HEK293T (cell line): ENCODE measurements around the gene PAF1.

Experiments
- CTCF ChIA-PET: fragments of 350-600 bp; formaldehyde crosslinking; extraction: SDS; loops from one replicate; lab custom pipeline; 2021; ENCODE audit warnings: antibody characterized with exemption, inconsistent platforms; lab: Yijun Ruan, JAX
- POLR2A ChIA-PET: fragments of 350-600 bp; formaldehyde crosslinking; extraction: SDS; loops from one replicate; lab custom pipeline; 2020; ENCODE audit warnings: antibody characterized with exemption, inconsistent platforms; lab: Yijun Ruan, JAX
- DNase-seq: peaks from one replicate; pipeline ENCODE4 v3.0.0; 2012; ENCODE audit warnings: mixed read lengths; ENCODE audit errors: extremely low spot score
- ARNT ChIP-seq: fragments of 450-650 bp; IDR thresholded peaks from 2 replicates; pipeline ENCODE4 v1.6.1; 2017; ENCODE audit warnings: mild to moderate bottlenecking
- BHLHE40 ChIP-seq: fragments of 450-650 bp; IDR thresholded peaks from 2 replicates; pipeline ENCODE4 v1.6.1; 2016; ENCODE audit warnings: mild to moderate bottlenecking, moderate library complexity, borderline replicate concordance
- CTBP1 ChIP-seq: fragments of 450-650 bp; IDR thresholded peaks from 2 replicates; pipeline ENCODE4 v1.6.1; 2016; ENCODE audit warnings: borderline replicate concordance
- ELF4 ChIP-seq: fragments of 450-650 bp; IDR thresholded peaks from 2 replicates; pipeline ENCODE4 v1.6.1; 2017; ENCODE audit warnings: antibody characterized with exemption
- FOXA1 ChIP-seq: fragments of 450-650 bp; IDR thresholded peaks from 2 replicates; pipeline ENCODE4 v1.6.1; 2016; ENCODE audit warnings: mild to moderate bottlenecking
- FOXK2 ChIP-seq: fragments of 450-650 bp; IDR thresholded peaks from 2 replicates; pipeline ENCODE4 v1.6.1; 2016; ENCODE audit warnings: mild to moderate bottlenecking
- FOXM1 ChIP-seq: fragments of 450-650 bp; IDR thresholded peaks from 2 replicates; pipeline ENCODE4 v1.6.1; 2017; ENCODE audit warnings: mild to moderate bottlenecking, borderline replicate concordance
- HDGF ChIP-seq: fragments of 450-650 bp; IDR thresholded peaks from 2 replicates; pipeline ENCODE4 v1.6.1; 2017; ENCODE audit warnings: antibody characterized with exemption, borderline replicate concordance
- L3MBTL2 ChIP-seq: fragments of 450-650 bp; conservative IDR thresholded peaks from 2 replicates; pipeline ENCODE4 v1.6.1; 2016; ENCODE audit warnings: mild to moderate bottlenecking
- LEF1 ChIP-seq: fragments of 450-650 bp; IDR thresholded peaks from 2 replicates; pipeline ENCODE4 v1.6.1; 2017; ENCODE audit warnings: mild to moderate bottlenecking, borderline replicate concordance
- NFRKB ChIP-seq: fragments of 450-650 bp; IDR thresholded peaks from 2 replicates; pipeline ENCODE4 v1.6.1; 2016; ENCODE audit warnings: mild to moderate bottlenecking, moderate library complexity
- SP1 ChIP-seq: fragments of 450-650 bp; IDR thresholded peaks from 2 replicates; pipeline ENCODE4 v1.6.1; 2017
- SUZ12 ChIP-seq: fragments of 450-650 bp; IDR thresholded peaks from 2 replicates; pipeline ENCODE4 v1.6.1; 2016; ENCODE audit warnings: mild to moderate bottlenecking
- TARDBP ChIP-seq: fragments of 450-650 bp; IDR thresholded peaks from 2 replicates; pipeline ENCODE4 v1.6.1; 2016
- ZNF384 ChIP-seq: fragments of 450-650 bp; IDR thresholded peaks from 2 replicates; pipeline ENCODE4 v1.6.1; 2016
- TF ChIP-seq, protein P1 (sequence below): fragments of 450-650 bp; IDR thresholded peaks from 2 replicates; pipeline ENCODE4 v1.6.1; 2016

The PAF1 gene

GRCh38 chr19:39434123-39435076 lies 43.5 kb upstream of the PAF1 start:
- CTCF ChIA-PET = interaction anchor here (1.5 kb wide), 2 partner anchors 13 to 23 kb away, joined by 4 to 5 read pairs; partner anchors contain the start of gene PLEKHG2
- no peak for DNase-seq
- POLR2A ChIA-PET = interaction anchor here (0.9 to 2.5 kb wide), 19 partner anchors 7 to 112 kb away, joined by 3 to 78 read pairs (median 12); partner anchors contain the start of genes EID2B, MED29, PAF1 and SAMD4B
- TF ChIP-seq, protein P1, sequence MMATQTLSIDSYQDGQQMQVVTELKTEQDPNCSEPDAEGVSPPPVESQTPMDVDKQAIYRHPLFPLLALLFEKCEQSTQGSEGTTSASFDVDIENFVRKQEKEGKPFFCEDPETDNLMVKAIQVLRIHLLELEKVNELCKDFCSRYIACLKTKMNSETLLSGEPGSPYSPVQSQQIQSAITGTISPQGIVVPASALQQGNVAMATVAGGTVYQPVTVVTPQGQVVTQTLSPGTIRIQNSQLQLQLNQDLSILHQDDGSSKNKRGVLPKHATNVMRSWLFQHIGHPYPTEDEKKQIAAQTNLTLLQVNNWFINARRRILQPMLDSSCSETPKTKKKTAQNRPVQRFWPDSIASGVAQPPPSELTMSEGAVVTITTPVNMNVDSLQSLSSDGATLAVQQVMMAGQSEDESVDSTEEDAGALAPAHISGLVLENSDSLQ = no peak
- TF ChIP-seq NFRKB (no peak), ELF4 (no peak), L3MBTL2 (no peak), ZNF384 (no peak), CTBP1 (no peak), HDGF (no peak), FOXM1 (no peak), TARDBP (no peak), BHLHE40 (no peak), FOXK2 (no peak), ARNT (no peak), FOXA1 (no peak), LEF1 (no peak), SP1 (no peak), SUZ12 (no peak)

DNA sequence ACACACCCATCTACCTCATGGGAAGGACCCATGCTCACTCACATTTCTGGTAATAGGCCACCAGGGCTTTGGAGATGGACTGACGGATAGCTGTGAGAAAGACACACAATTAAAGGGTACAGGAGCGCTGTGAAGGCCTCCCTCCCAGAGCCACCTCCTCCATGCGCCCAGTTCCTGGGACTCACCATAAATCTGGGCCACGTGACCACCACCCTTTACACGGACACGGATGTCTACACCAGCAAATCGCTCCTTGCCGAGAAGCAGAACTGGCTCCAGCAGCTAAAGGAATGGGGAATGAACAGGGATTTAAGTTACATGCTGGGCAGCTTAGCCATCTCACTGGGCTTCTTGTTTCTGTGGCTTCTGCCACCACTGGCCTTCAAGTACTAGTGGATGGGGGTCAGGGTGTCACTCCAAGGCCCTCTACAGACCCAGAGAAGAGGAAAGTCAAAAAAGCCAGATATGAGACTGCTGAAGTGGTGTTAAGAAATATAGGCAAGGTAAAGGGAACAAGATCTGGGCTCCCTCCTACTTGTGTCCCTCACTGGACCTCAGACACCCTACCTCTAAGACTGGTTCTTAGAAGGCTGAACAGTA lies 42.7 kb upstream of the PAF1 start:
- CTCF ChIA-PET = no interaction called here
- POLR2A ChIA-PET = interaction anchor here (0.7 to 2.5 kb wide), 6 partner anchors 10 to 53 kb away, joined by 3 to 9 read pairs (median 3); partner anchors contain the start of gene SUPT5H
- DNase-seq = no peak
- TF ChIP-seq HDGF (no peak), ARNT (no peak), FOXK2 (no peak), SP1 (no peak), ELF4 (no peak), ZNF384 (no peak), BHLHE40 (no peak), FOXM1 (no peak), NFRKB (no peak), LEF1 (no peak), TARDBP (no peak), FOXA1 (no peak), L3MBTL2 (no peak)

DNA sequence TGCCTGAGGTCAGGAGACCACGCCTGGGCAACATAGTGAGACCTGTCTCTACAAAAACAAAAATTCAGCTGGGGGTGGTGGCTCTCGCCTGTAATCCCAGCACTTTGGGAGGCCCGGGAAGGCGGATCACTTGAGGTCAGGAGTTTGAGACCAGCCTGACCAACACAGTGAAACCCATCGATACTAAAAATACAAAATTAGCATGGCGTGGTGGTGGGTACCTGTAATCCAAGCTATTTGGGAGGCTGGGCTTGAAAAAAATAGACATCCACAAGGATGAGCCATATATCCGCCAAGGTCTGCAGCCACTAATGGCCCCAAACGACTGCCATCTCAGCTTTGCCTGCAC lies 41.7 kb upstream of the PAF1 start:
- 0 out of 2 replicates have a peak, but pooled peaks have one; percentile 27 for TF ChIP-seq ELF4
- TF ChIP-seq ARNT = no peak
- CTCF ChIA-PET = no interaction called here
- no peak for DNase-seq
- POLR2A ChIA-PET = interaction anchor here (1.2 to 2.5 kb wide), 3 partner anchors 9 to 18 kb away, joined by 3 to 9 read pairs (median 6); no protein-coding TSS in a partner anchor

DNA sequence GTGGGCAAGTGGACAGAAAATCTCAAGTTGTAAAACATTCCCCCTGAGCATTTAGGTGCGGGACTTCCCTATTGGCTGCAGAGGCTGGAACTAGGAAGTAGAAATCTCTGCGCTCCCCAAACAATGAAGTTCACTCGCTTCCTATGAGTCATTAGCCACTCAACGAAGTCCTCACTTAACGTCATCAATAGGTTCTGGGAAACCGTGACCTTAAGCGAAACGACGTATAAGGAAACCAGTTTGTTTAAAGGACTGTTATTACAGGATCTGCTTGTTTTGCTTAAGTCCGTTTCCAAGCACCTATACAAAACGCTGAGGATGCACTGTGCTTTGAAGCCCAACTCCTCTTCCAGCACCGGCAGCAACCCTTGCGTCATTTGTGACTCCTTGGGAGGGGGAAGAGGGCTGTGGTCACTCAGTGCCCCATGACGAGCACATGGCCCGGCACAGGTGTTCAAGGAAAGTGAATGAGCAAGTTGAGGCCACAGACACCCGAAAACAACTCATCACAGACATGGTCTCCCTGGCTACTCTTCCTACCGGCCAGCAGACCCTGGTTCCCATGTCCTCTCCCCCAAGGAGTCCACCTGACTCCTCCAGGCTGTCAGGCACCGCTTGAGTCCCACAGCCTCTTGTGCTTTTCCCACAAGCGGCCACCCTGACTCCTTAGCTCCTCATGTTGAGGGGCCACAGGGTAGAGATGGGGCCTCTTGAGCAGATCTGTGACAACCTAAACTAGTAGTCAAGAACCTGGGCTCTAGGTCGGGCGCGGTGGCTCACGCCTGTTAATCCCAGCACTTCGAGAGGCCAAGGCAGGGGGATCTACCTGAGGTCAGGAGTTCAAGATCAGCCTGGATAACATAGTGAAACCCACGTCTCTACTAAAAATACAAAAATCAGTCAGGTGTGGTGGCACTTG lies 40.0 kb upstream of the PAF1 start:
- ChIA-PET POLR2A (no interaction called here), CTCF (interaction anchor here (1.2 kb wide), 1 partner anchor 33 kb away, joined by 3 read pairs; no protein-coding TSS in a partner anchor)
- TF ChIP-seq ZNF384 (no peak), CTBP1 (no peak), LEF1 (no peak), L3MBTL2 (no peak), NFRKB (no peak), FOXM1 (no peak), TARDBP (no peak), FOXA1 (no peak), ARNT (no peak), SUZ12 (no peak), FOXK2 (no peak), BHLHE40 (no peak)
- TF ChIP-seq, protein P1 = no peak
- DNase-seq = no peak

DNA sequence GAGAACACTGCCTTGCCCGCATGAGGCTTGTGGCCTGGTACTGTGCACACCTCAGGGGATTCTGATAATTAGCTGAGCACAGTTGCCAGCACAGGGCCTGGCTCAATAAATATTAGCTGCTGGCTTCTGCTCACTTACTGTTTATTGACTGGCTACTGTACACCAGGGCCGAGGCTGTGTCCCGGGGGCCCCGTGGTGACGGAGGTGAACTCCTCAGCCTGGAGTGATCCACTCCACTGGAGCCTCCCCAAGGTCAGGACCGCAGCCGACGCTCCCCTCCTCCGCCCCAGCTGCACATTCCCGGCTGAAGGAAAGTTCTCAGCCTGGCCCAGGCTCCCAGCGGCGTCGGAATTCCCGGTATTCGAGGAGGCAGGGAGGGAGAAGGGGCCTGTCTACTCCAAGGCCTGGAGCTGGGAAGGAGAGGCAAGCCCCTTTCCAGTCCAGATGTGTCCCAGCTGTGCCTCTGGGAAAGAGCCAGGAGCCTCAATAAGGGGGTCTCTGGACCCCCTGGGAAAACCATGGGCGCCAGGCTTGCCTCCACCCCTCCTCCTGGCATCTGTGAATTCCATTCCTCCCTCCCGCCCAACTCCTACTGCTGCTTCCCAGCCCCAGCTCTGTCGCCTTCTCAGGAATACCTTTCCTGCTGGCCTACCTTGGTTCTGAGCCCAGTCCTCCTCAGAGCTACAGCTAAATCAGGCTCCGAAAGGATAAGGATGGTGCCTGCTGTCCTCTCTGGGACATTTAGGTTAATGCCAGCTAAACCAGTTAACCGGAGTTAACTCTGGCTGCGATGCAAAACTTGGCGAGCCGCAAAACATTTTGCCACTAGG lies 37.6 kb upstream of the PAF1 start:
- ChIA-PET CTCF (interaction anchor here (0.6 to 1.4 kb wide), 5 partner anchors 12 to 760 kb away, joined by 3 to 10 read pairs (median 3); partner anchors contain the start of genes EID2B, MRPS12 and SARS2), POLR2A (interaction anchor here (0.8 to 2.4 kb wide), 4 partner anchors 7 to 52 kb away, joined by 3 to 52 read pairs (median 4); partner anchors contain the start of genes MED29, PAF1, RPS16 and TIMM50)
- DNase-seq = no peak
- TF ChIP-seq ARNT (no peak), CTBP1 (no peak), BHLHE40 (no peak), TARDBP (no peak), SUZ12 (no peak), L3MBTL2 (no peak), FOXK2 (no peak), ELF4 (no peak), FOXA1 (no peak), LEF1 (no peak), SP1 (no peak), FOXM1 (no peak), NFRKB (no peak)
- TF ChIP-seq, protein P1 = no peak
